ENCODE results near the gene HEXD. TPM values are rescaled to one million over a fixed set of nuclear protein-coding genes. Genes with fewer than 3 reads are reported as not detected.

Gene HEXD
- total and polyA plus RNA-seq, 2 donors (not counting 3 experiments of a cell fraction or from before 2014, with no cell fraction given), result 12.9 to 18.6 TPM

DNA sequence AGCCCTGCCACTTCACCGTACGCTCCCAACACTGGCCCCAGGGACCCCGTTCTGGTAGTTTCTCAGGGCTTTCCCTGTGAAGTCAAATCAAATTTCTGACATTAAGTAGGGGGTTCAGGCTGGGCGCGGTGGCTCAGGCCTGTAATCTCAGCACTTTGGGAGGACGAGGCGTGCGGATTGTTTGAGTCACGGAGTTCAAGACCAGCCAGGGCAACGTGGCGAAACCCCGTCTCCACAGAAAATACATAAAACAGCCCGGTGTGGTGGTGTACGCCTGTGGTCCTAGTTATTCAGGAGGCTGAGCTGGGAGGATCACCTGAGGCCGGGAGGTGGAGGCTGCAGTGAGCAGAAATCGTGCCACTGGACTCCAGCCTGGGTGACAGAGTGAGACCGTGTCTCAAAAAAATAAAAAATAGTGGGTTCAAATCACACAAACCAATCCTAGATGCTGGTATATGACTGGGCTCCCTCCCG, 31.8 kb downstream of the HEXD start:
- no peak for DNase-seq (ENCODE audit: low read depth, low spot score)
- intact Hi-C loops (cut with micrococcal nuclease), result loop anchor here (1.0 to 10.0 kb wide), 4 partner anchors 8 to 395 kb away; partner anchors contain the start of genes HEXD, NARF, OGFOD3 and ZNF750
- H3K4me1 ChIP-seq (ENCODE audit: control insufficient read depth, extremely low read depth, insufficient read depth, low read length), result peaks cover 6% of the 10 kb centered on the region

More for the DNA sequence above, 31.8 kb downstream of the HEXD start:
- no peaks in the 10 kb centered on the region for H3K27me3 ChIP-seq (ENCODE audit: control insufficient read depth in 2 of 2, insufficient read depth in 2 of 2, low read length in 2 of 2)
- no peak for FAIRE-seq
- no peaks in the 10 kb centered on the region for H4K20me1 ChIP-seq (replicated peaks; ENCODE audit: control insufficient read depth, extremely low read depth, insufficient read depth, low read length)
- no peaks in the 10 kb centered on the region for H3K9me1 ChIP-seq (replicated peaks; ENCODE audit: control insufficient read depth, extremely low read depth, insufficient read depth, low read length)
- H3K27ac ChIP-seq (ENCODE audit: insufficient read depth, low read depth, low read length), result peak overlapping the region; percentile 29
- ChIA-PET CTCF (interaction anchor here (1.0 kb wide), 1 partner anchor 25 kb away, joined by 3 read pairs; no protein-coding TSS in a partner anchor), POLR2A (no interaction called here)
- H3K9me3 ChIP-seq (replicated peaks; ENCODE audit: control insufficient read depth, insufficient read depth, low read length), result no peaks in the 10 kb centered on the region
- no peaks in the 10 kb centered on the region for H3K36me3 ChIP-seq (ENCODE audit: control insufficient read depth in 2 of 2, extremely low read depth in 1 of 2, insufficient read depth in 2 of 2, low read length in 2 of 2)
- TF ChIP-seq POLR2A (IDR thresholded peaks at IDR 0.05; ENCODE audit: low read depth, low read length) (no peak), JUN (IDR thresholded peaks at IDR 0.05; ENCODE audit: borderline replicate concordance, insufficient read depth, insufficient read length, low read depth) (no peak), MYC (IDR thresholded peaks at IDR 0.05; ENCODE audit: low read depth, low read length) (no peak), POLR2AphosphoS5 (IDR thresholded peaks at IDR 0.05; ENCODE audit: insufficient read depth, low read depth, low read length) (no peak), EZH2 (IDR thresholded peaks at IDR 0.05; ENCODE audit: borderline replicate concordance, low read depth, low read length, severe bottlenecking) (no peak), GATA2 (IDR thresholded peaks at IDR 0.05; ENCODE audit: insufficient read depth, insufficient read length, low read depth, low read length) (no peak), FOS (IDR thresholded peaks at IDR 0.05; ENCODE audit: borderline replicate concordance, insufficient read depth, low read length) (no peak)
- TF ChIP-seq, protein P1, sequence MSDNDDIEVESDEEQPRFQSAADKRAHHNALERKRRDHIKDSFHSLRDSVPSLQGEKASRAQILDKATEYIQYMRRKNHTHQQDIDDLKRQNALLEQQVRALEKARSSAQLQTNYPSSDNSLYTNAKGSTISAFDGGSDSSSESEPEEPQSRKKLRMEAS (IDR thresholded peaks at IDR 0.05; ENCODE audit: insufficient read depth, insufficient read length), result no peak
- TF ChIP-seq, protein P2, sequence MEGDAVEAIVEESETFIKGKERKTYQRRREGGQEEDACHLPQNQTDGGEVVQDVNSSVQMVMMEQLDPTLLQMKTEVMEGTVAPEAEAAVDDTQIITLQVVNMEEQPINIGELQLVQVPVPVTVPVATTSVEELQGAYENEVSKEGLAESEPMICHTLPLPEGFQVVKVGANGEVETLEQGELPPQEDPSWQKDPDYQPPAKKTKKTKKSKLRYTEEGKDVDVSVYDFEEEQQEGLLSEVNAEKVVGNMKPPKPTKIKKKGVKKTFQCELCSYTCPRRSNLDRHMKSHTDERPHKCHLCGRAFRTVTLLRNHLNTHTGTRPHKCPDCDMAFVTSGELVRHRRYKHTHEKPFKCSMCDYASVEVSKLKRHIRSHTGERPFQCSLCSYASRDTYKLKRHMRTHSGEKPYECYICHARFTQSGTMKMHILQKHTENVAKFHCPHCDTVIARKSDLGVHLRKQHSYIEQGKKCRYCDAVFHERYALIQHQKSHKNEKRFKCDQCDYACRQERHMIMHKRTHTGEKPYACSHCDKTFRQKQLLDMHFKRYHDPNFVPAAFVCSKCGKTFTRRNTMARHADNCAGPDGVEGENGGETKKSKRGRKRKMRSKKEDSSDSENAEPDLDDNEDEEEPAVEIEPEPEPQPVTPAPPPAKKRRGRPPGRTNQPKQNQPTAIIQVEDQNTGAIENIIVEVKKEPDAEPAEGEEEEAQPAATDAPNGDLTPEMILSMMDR (IDR thresholded peaks at IDR 0.05; ENCODE audit: extremely low read depth in 1 of 2, insufficient read depth in 1 of 2, low read depth in 1 of 2, low read length in 2 of 2), result no peak
- peak overlapping the region; percentile 39 for H3K4me2 ChIP-seq (ENCODE audit: insufficient read depth, low read length)
- H3K79me2 ChIP-seq (ENCODE audit: control insufficient read depth, insufficient read depth, low read length), result peaks cover 3% of the 10 kb centered on the region
- BruUV-seq (replicated peaks), result no TSS peak
- H3K9ac ChIP-seq (replicated peaks; ENCODE audit: extremely low read depth, insufficient read depth, low read length), result peak overlapping the region; percentile 77
- peak overlapping the region; percentile 88 for H2AFZ ChIP-seq (ENCODE audit: low read depth, low read length)
- H3K4me3 ChIP-seq (replicated peaks in 1 of 3; ENCODE audit: insufficient read depth in 1 of 3, low read depth in 1 of 3, low read length in 3 of 3), result peak overlapping the region; percentile 33 to 68 (median 53)
- dilution Hi-C loops (cut with MboI; ENCODE audit: extremely low pct_ligation_motif_present, low sequenced_read_pairs), result no loop called here

All from endothelial cell of umbilical vein (primary cell).